Keratinocyte (primary cell): Measurements from ENCODE around the gene HSBP1. TPM values are rescaled to one million over a fixed set of nuclear protein-coding genes. Genes with fewer than 3 reads are reported as not detected.

ENCODE experiments used
- DNase-seq: peaks from one replicate; pipeline ENCODE4 v3.0.0-alpha.2; 2011; ENCODE audit warnings: low read depth, missing footprints, low spot score
- FAIRE-seq: peaks from 2 replicates; lab custom pipeline; 2011; peaks lifted over from hg19 to GRCh38; lab: Jason Lieb, UNC
- H2AFZ ChIP-seq: 2 replicates; pipeline ENCODE4 v1.6.0; 2012; ENCODE audit warnings: low read length, control low read depth, inconsistent platforms; ENCODE audit not compliant: control insufficient read depth
- H3K27ac ChIP-seq: 2 replicates; pipeline ENCODE4 v1.5.1; 2011; ENCODE audit warnings: low read length; ENCODE audit not compliant: control insufficient read depth, insufficient read depth
- H3K27me3 ChIP-seq: 3 replicates; pipeline ENCODE4 v1.6.0; 2011; ENCODE audit warnings: low read length; ENCODE audit not compliant: control insufficient read depth, insufficient read depth; ENCODE audit errors: extremely low read depth
- H3K36me3 ChIP-seq, 2 experiments: 2 replicates in 1 of 2; 3 replicates in 1 of 2; pipeline ENCODE4 v1.5.1; 2011; ENCODE audit warnings: low read length in 2 of 2, mild to moderate bottlenecking in 1 of 2; ENCODE audit not compliant: control insufficient read depth in 2 of 2, insufficient read depth in 2 of 2; ENCODE audit errors: extremely low read depth in 1 of 2
- H3K4me1 ChIP-seq: 3 replicates; pipeline ENCODE4 v1.5.1; 2011; ENCODE audit warnings: low read length; ENCODE audit not compliant: control insufficient read depth, insufficient read depth; ENCODE audit errors: extremely low read depth
- H3K4me2 ChIP-seq: 3 replicates; pipeline ENCODE4 v1.6.0; 2011; ENCODE audit warnings: low read depth, low read length; ENCODE audit not compliant: control insufficient read depth, insufficient read depth; ENCODE audit errors: extremely low read depth
- H3K4me3 ChIP-seq, 3 experiments: fragments of 200-600 bp in 1 of 3; sonication (generic) in 1 of 3; 2 replicates in 2 of 3; 3 replicates in 1 of 3; pipeline ENCODE4 v1.5.1; 2011 to 2016; ENCODE audit warnings: low read length in 3 of 3, mild to moderate bottlenecking in 3 of 3, control low read depth in 2 of 3, inconsistent platforms in 1 of 3, low read depth in 1 of 3, mixed read lengths in 1 of 3, mixed run types in 1 of 3, moderate library complexity in 1 of 3; ENCODE audit not compliant: control insufficient read depth in 2 of 3, insufficient read depth in 2 of 3; ENCODE audit errors: extremely low read depth in 1 of 3
- H3K79me2 ChIP-seq: 2 replicates; pipeline ENCODE4 v1.6.0; 2012; ENCODE audit warnings: low read length; ENCODE audit not compliant: control insufficient read depth, insufficient read depth
- H3K9ac ChIP-seq: 3 replicates; pipeline ENCODE4 v1.6.0; 2011; ENCODE audit warnings: low read length; ENCODE audit not compliant: control insufficient read depth, insufficient read depth; ENCODE audit errors: extremely low read depth
- H3K9me1 ChIP-seq: 3 replicates; pipeline ENCODE4 v1.6.0; 2011; ENCODE audit warnings: low read length; ENCODE audit not compliant: control insufficient read depth, insufficient read depth; ENCODE audit errors: extremely low read depth
- H3K9me3 ChIP-seq: 2 replicates; pipeline ENCODE4 v1.5.1; 2012; ENCODE audit warnings: low read depth, low read length; ENCODE audit not compliant: control insufficient read depth
- H4K20me1 ChIP-seq: 3 replicates; pipeline ENCODE4 v1.6.0; 2011; ENCODE audit warnings: low read length; ENCODE audit not compliant: control insufficient read depth, insufficient read depth; ENCODE audit errors: extremely low read depth
- CTCF ChIP-seq, 3 experiments: IDR thresholded peaks in 1 of 3; conservative IDR thresholded peaks in 1 of 3; optimal IDR thresholded peaks in 1 of 3; 2 replicates in 2 of 3; 3 replicates in 1 of 3; pipeline versions ENCODE3 to v1.5.1; 2011; ENCODE audit warnings: low read length in 3 of 3, mild to moderate bottlenecking in 3 of 3, moderate library complexity in 2 of 3, control low read depth in 1 of 3, inconsistent platforms in 1 of 3; ENCODE audit not compliant: insufficient read depth in 2 of 3; ENCODE audit errors: extremely low read depth in 1 of 3
- EZH2 ChIP-seq: IDR thresholded peaks from one replicate; pipeline ENCODE4 v1.6.1; 2012; ENCODE audit warnings: inconsistent platforms, mild to moderate bottlenecking, low read length, moderate library complexity
- dilution Hi-C: fragments of 300-500 bp; cut with MboI; formaldehyde crosslinking; loops from one replicate; pipeline ENCODE4 v1.7.0; 2020; ENCODE audit warnings: low sequenced_read_pairs; ENCODE audit not compliant: extremely low pct_ligation_motif_present
- polyA plus RNA-seq, 5 experiments: library from polyadenylated mRNA; depleted of rRNA in 3 of 5; stranded (reverse) in 3 of 5; stranded (forward) in 1 of 5; unstranded in 1 of 5; fragments of >200 nt; gene quantifications; 1 replicate in 1 of 5; 2 replicates in 3 of 5; 3 replicates in 1 of 5; pipeline versions ENCODE4 v1.2.1 to v1.2.3, GENCODE V29; 2011 to 2012; ENCODE audit warnings: missing spikeins in 2 of 5, low read depth in 1 of 5, low replicate concordance in 1 of 5

The HSBP1 gene
- polyA plus RNA-seq, 1 donor (not counting 4 experiments of a cell fraction or from before 2014, with no cell fraction given): 264 TPM

DNA sequence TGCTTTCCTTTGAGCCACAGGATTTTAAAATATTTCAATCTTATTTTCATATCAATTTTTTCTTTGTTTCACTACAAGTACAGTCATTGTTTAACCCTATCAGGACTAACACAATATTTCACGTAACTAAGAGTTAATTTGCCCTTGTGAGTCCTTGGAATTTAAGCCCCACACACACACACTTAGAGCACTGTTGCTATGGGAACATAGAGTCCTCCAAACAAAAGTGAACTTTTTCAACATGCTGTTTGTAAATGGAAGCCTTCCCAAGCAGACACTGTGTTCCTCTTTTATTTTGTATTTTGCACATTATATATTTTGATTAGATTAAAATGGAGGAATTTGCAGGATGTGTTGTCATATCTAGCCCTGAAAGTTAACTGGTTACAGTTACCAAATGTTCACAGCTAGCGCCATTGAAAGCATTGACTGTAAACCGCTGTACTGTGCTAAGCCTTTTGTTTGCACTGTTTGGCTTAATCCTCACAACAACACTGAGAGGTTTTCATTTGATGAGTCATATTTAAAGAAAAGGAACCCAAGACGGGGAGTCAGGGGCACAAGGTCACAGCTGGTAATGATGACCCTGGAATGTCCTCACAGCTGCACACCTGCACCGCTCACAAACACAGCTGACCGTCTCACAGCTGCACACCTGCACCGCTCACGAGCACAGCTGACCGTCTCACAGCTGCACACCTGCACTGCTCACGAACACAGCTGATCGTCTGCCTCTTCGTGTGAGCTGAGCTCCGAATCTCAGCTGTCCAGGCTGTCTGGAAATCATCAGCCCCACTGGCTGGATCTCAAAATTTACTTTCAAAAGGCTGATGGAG lies 6.3 kb downstream of the HSBP1 start:
- Histone ChIP-seq H3K4me2 (no peak overlapping the region), H3K4me1 (peaks cover 2% of the 10 kb centered on the region), H3K79me2 (peaks cover 13% of the 10 kb centered on the region), H2AFZ (no peak overlapping the region), H4K20me1 (no peaks in the 10 kb centered on the region), H3K9me1 (no peaks in the 10 kb centered on the region), H3K9me3 (no peaks in the 10 kb centered on the region), H3K36me3 (peaks cover 2 to 10% of the 10 kb centered on the region in 2 experiments), H3K4me3 (no peak overlapping the region), H3K27ac (no peak overlapping the region), H3K27me3 (peaks cover 9% of the 10 kb centered on the region), H3K9ac (no peak overlapping the region)
- dilution Hi-C loops: no loop called here
- TF ChIP-seq CTCF (optimal IDR thresholded peaks at IDR 0.05 in 1 of 3, IDR thresholded peaks at IDR 0.05 in 1 of 3, conservative IDR thresholded peaks at IDR 0.05 in 1 of 3; ENCODE audit: extremely low read depth in 1 of 3, insufficient read depth in 2 of 3, low read length in 3 of 3) (no peak), EZH2 (no peak)
- no peak for FAIRE-seq
- no peak for DNase-seq

DNA sequence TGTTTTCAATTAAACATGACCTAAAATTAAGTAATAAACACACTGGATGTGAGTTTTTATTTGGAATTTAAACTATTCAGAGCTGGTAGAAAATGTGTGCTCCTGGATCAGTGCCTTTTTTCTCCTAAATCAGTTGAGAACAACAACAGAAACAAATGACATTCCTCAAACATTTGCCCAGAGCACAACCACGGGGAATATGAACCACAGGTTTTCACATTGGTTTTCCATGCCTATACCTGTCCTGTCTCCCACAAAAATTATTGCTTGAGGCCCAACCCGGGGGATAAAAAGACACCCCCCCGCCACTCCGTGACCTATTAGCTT lies 6.8 kb downstream of the HSBP1 start:
- TF ChIP-seq EZH2 (no peak), CTCF (optimal IDR thresholded peaks at IDR 0.05 in 1 of 3, IDR thresholded peaks at IDR 0.05 in 1 of 3, conservative IDR thresholded peaks at IDR 0.05 in 1 of 3; ENCODE audit: extremely low read depth in 1 of 3, insufficient read depth in 2 of 3, low read length in 3 of 3) (no peak)
- Histone ChIP-seq H3K9me3 (no peaks in the 10 kb centered on the region), H3K36me3 (peaks cover 2 to 10% of the 10 kb centered on the region in 2 experiments), H3K27ac (no peak overlapping the region), H2AFZ (no peak overlapping the region), H3K27me3 (peaks cover 9% of the 10 kb centered on the region), H3K9ac (no peak overlapping the region), H3K4me1 (no peaks in the 10 kb centered on the region), H3K79me2 (peaks cover 9% of the 10 kb centered on the region), H3K4me3 (no peak overlapping the region), H3K4me2 (no peak overlapping the region), H3K9me1 (no peaks in the 10 kb centered on the region), H4K20me1 (no peaks in the 10 kb centered on the region)
- no peak for DNase-seq
- dilution Hi-C loops: no loop called here
- no peak for FAIRE-seq
